Subcutaneous abdominal adipose tissue (tissue), 5 donors: Measurements from ENCODE around the gene PCCA.
"Not testable (repeated sequence)": the region's sequence is repeated elsewhere in the genome, so short reads cannot be mapped to it uniquely, and the experiment has no call there.

Experiments
- H3K27ac ChIP-seq: one replicate; pipeline ENCODE4 v1.7.0; 2013; ENCODE audit warnings: low read depth, mild to moderate bottlenecking, inconsistent platforms, low read length, moderate library complexity
- H3K27me3 ChIP-seq, 5 donors: one replicate each; pipeline ENCODE4 v1.7.0; 2013; ENCODE audit warnings: low read length in 5 of 5, inconsistent platforms in 1 of 5; ENCODE audit not compliant: control insufficient read depth in 5 of 5, insufficient read depth in 4 of 5
- H3K36me3 ChIP-seq, 5 donors: one replicate each; pipeline ENCODE4 v1.7.0; 2013; ENCODE audit warnings: low read length in 5 of 5; ENCODE audit not compliant: control insufficient read depth in 5 of 5, insufficient read depth in 5 of 5
- H3K4me1 ChIP-seq, 5 donors: one replicate each; pipeline ENCODE4 v1.7.0; 2013; ENCODE audit warnings: low read length in 5 of 5, mild to moderate bottlenecking in 3 of 5, moderate library complexity in 1 of 5; ENCODE audit not compliant: control insufficient read depth in 5 of 5, insufficient read depth in 5 of 5
- H3K4me3 ChIP-seq, 5 donors: one replicate each; pipeline ENCODE4 v1.7.0; 2013; ENCODE audit warnings: low read length in 5 of 5, low read depth in 1 of 5
- H3K9ac ChIP-seq, 5 donors: one replicate each; pipeline ENCODE4 v1.7.0; 2013; ENCODE audit warnings: low read length in 5 of 5, mild to moderate bottlenecking in 4 of 5, moderate library complexity in 3 of 5
- H3K9me3 ChIP-seq, 5 donors: one replicate each; pipeline ENCODE4 v1.7.0; 2013; ENCODE audit warnings: low read length in 5 of 5; ENCODE audit not compliant: control insufficient read depth in 5 of 5
- donor health status: healthy.
- donor health status: healthy.
- donor health status: healthy.
- donor health status: healthy.
- donor health status: healthy.

Gene PCCA

DNA sequence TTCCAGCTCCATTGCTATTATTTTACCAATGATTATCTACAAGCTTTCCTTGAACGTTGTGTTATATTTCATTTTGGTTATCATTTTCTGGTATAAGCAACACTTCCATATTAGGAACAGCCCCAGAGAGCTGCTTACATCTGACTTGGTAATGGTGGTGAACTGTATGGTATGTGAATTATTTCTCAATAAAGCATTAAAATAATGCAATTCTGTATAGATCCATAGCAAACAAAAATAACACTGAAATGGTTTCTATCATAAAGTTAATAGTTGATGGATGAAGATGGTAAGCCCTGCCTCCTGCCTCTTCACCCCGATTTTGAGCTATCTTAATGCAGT is 472.2 kb downstream of the PCCA start:
- no peak overlapping the region for H3K27ac ChIP-seq

DNA sequence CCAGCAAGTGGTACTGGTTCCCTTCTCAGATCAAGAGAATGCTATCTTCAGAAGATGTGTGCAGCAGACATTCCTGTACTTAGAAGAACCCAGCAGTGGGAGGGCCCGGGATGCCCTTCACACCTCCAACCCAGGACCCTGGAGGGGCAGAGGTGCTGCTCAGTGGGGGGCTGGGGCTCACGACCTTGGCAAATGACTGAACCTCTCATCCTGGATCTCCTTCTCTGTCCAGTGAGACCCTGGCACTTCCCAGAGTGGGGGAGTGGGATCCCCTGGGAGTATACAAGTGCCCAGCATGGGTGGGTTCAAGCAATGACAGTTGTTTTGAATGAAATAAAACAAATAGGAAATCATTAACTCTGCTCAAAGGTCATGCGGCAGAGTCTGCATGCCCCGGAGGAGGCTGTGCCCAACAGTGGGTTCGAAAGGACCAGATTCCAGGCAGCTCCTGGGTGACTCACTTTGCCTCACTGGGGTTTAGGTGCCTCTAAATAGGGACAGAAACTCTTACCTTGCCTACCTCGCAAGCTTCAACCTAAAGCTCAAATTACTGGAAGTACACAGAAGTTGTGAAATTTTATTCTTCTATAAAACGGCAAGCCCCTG is 472.8 kb downstream of the PCCA start:
- no peak overlapping the region for H3K4me3 ChIP-seq
- H3K9me3 ChIP-seq: peaks cover 0 to 9% (median 8%) of the 10 kb centered on the region in 5 donors
- no peak overlapping the region for H3K27ac ChIP-seq
- H3K4me1 ChIP-seq: peaks cover 0 to 2% (median 0%) of the 10 kb centered on the region in 5 donors
- H3K9ac ChIP-seq: no peak overlapping the region
- H3K36me3 ChIP-seq: no peaks in the 10 kb centered on the region
- H3K27me3 ChIP-seq: no peaks in the 10 kb centered on the region

More for the DNA sequence above, 472.2 kb downstream of the PCCA start:
- Histone ChIP-seq H3K36me3 (no peaks in the 10 kb centered on the region), H3K9me3 (peaks cover 0 to 6% (median 5%) of the 10 kb centered on the region in 5 donors), H3K4me1 (no peaks in the 10 kb centered on the region), H3K9ac (no peak overlapping the region), H3K4me3 (no peak overlapping the region), H3K27me3 (no peaks in the 10 kb centered on the region)

DNA sequence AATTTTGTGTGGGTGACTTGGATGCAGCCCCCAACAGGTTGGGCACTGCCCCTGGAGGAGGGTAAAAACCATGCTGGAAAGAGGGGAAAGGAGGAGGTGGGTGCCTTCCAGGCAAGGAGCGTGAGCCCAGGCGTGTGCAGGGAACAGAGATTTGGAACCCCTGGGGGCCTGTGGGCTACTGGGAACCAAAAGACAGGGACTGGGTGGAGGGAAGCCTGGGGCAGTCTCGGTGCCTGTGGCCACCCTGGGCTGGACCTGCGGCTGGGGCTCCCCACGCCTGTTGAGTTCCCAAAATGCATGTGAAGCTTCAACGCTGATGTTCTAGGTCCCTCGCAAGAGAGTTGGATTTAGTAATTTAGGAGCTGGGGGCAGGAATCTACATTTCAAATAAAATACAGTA is 474.9 kb downstream of the PCCA start:
- no peaks in the 10 kb centered on the region for H3K27me3 ChIP-seq
- H3K9ac ChIP-seq: no peak overlapping the region
- H3K36me3 ChIP-seq: no peaks in the 10 kb centered on the region
- H3K27ac ChIP-seq: no peak overlapping the region
- no peak overlapping the region for H3K4me3 ChIP-seq
- peaks cover 0 to 4% (median 0%) of the 10 kb centered on the region in 5 donors for H3K4me1 ChIP-seq
- peaks cover 0 to 9% (median 8%) of the 10 kb centered on the region in 5 donors for H3K9me3 ChIP-seq

DNA sequence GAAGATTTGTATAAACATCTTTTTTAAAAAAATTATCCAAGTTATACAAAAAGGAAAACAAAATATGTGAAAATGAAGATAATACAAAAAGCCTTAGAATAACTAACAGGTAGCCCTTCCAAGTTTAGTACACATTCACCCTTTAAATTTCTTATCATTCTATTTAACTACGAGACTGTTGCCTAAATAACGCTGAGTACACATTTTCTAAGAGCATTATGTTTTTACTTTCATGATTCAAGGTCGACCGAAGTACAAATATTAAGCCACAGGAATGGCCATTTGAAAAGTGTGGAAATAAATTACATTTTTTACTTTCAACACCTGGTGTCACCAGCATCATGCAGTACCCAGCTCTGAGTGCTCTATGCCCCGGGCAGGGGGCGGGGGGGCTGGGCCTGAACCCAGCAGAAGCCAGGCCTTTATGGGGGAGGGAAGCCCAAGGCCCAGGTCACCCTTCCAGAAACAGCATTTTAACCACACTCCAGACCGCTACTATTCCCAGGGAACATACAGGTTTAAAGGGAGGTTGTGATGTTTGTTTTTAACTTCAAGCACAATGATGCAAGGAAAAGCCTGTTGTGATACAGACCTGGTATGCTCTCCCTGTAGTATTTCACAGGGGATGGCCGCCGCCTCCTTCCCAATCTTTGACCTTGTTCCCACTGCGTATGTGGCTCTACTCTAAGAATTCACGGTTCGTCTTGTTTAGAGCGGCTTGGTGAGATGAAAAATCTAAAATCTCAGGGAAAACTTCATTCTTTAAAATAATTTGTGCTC is 475.7 kb downstream of the PCCA start:
- Histone ChIP-seq H3K9ac (no peak overlapping the region), H3K36me3 (no peaks in the 10 kb centered on the region), H3K4me1 (peaks cover 0 to 4% (median 0%) of the 10 kb centered on the region in 5 donors), H3K27ac (no peak overlapping the region), H3K9me3 (peaks cover 0 to 9% (median 8%) of the 10 kb centered on the region in 5 donors), H3K27me3 (no peaks in the 10 kb centered on the region), H3K4me3 (no peak overlapping the region)

DNA sequence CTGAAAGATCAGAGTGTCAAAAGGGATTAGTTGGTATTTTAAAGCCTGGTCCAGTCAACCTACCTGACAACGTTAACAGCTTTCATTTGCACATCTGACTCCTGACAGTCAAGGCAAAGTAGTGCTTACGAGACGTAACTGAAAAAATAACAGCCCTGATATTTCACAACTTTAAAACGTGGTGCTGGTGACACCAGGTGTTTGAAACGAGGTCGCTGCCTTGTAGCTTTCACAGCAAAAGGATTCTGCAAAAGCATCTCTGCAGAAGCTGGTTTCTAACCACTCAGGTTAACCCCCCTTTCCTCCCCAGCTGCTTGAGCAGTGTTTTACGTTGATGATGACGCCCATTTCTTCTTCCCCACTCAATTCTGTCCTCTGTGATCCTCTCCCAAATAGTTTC is 476.4 kb downstream of the PCCA start:
- H3K27me3 ChIP-seq: no peaks in the 10 kb centered on the region
- peaks cover 0 to 4% (median 0%) of the 10 kb centered on the region in 5 donors for H3K4me1 ChIP-seq
- no peak overlapping the region for H3K4me3 ChIP-seq
- H3K9ac ChIP-seq: no peak overlapping the region
- no peaks in the 10 kb centered on the region for H3K36me3 ChIP-seq
- H3K9me3 ChIP-seq: peaks cover 0 to 9% (median 8%) of the 10 kb centered on the region in 5 donors
- no peak overlapping the region for H3K27ac ChIP-seq

DNA sequence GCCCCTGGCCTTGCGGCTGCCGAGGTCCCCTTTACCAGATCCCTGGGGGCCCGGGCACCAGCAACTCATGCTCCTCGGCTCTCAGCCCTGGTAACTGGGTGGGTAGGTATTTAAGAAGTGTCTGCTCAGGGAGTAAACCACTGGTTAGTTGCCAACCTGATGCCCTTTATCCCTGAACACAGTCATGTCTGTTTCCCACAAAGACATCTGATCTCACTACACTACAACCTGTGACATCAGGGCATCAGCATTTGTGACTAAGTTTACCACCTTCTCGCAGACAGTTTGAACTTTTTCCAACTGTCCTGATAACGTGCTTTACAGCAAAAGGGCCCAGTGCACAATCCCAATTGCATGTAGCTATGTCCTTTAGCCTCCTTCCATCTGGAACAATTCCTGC is 477.6 kb downstream of the PCCA start:
- peaks cover 0 to 9% (median 8%) of the 10 kb centered on the region in 5 donors for H3K9me3 ChIP-seq

DNA sequence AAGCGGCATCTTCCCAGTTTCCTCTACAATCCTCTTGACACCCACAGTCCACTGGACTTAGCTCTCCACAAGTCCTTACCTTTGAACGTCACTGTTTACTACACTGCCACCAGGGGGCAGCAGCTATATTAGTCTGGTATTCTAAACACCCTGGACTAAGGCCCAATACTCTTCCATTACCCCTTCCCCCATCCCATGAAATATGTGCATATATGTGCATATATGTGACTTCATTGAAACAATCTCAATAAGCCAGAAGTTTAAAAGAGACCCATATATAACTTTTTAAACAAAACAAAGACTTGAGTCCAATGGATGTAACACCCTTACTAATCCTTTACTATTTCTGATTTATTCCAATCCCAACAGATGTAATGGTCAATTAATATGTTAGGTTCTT is 484.2 kb downstream of the PCCA start:
- Histone ChIP-seq H3K9ac (no peak overlapping the region), H3K36me3 (peaks cover 0 to 5% (median 1%) of the 10 kb centered on the region in 5 donors), H3K27me3 (no peaks in the 10 kb centered on the region), H3K4me3 (no peak overlapping the region), H3K27ac (no peak overlapping the region), H3K9me3 (no peaks in the 10 kb centered on the region), H3K4me1 (no peaks in the 10 kb centered on the region)

More for the DNA sequence above, 477.6 kb downstream of the PCCA start:
- H3K27ac ChIP-seq: no peak overlapping the region
- no peaks in the 10 kb centered on the region for H3K36me3 ChIP-seq
- no peak overlapping the region for H3K4me3 ChIP-seq
- H3K27me3 ChIP-seq: no peaks in the 10 kb centered on the region
- H3K4me1 ChIP-seq: peaks cover 0 to 4% (median 0%) of the 10 kb centered on the region in 5 donors
- no peak overlapping the region for H3K9ac ChIP-seq

DNA sequence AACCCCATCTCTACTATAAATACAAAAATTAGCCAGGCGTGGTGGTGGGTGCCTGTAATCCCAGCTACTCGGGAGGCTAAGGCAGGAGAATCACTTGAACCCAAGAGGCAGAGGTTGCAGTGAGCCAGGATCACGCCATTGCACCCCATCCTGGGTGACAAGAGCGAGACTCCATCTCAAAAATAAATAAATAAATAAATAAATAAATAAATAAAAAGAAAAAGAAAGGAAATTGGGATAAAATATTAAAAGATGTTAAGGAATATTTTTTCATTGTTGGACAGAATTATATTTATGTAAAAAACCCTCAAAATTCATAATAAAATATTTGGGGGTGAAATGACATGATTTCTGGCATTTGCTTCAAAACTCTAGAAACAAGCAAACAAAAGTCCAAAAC is 488.3 kb downstream of the PCCA start:
- not testable (repeated sequence) for H3K4me3 ChIP-seq, H3K27me3 ChIP-seq, H3K9ac ChIP-seq, H3K27ac ChIP-seq, H3K4me1 ChIP-seq, H3K9me3 ChIP-seq
- peaks cover 5 to 26% (median 20%) of the 10 kb centered on the region in 5 donors for H3K36me3 ChIP-seq
